ENCODE data around the gene HPF1. TPM values are rescaled to one million over a fixed set of nuclear protein-coding genes. Genes with fewer than 3 reads are reported as not detected.
"Not testable (repeated sequence)": the region's sequence is repeated elsewhere in the genome, so short reads cannot be mapped to it uniquely, and the experiment has no call there.

Gene HPF1
- total RNA-seq, 1 donor from 2014 or later, result 28.4 TPM

GRCh38 chr4:169756971-169757574, 671 bp downstream of the HPF1 start:
- Mint-ChIP-seq H3K4me3 (peak overlapping the region; percentile 78), H3K27me3 (ENCODE audit: low read depth) (peaks cover 2% of the 10 kb centered on the region)
- TF ChIP-seq, protein P1, sequence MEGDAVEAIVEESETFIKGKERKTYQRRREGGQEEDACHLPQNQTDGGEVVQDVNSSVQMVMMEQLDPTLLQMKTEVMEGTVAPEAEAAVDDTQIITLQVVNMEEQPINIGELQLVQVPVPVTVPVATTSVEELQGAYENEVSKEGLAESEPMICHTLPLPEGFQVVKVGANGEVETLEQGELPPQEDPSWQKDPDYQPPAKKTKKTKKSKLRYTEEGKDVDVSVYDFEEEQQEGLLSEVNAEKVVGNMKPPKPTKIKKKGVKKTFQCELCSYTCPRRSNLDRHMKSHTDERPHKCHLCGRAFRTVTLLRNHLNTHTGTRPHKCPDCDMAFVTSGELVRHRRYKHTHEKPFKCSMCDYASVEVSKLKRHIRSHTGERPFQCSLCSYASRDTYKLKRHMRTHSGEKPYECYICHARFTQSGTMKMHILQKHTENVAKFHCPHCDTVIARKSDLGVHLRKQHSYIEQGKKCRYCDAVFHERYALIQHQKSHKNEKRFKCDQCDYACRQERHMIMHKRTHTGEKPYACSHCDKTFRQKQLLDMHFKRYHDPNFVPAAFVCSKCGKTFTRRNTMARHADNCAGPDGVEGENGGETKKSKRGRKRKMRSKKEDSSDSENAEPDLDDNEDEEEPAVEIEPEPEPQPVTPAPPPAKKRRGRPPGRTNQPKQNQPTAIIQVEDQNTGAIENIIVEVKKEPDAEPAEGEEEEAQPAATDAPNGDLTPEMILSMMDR (IDR thresholded peaks at IDR 0.05; ENCODE audit: unreplicated experiment), result no peak

DNA sequence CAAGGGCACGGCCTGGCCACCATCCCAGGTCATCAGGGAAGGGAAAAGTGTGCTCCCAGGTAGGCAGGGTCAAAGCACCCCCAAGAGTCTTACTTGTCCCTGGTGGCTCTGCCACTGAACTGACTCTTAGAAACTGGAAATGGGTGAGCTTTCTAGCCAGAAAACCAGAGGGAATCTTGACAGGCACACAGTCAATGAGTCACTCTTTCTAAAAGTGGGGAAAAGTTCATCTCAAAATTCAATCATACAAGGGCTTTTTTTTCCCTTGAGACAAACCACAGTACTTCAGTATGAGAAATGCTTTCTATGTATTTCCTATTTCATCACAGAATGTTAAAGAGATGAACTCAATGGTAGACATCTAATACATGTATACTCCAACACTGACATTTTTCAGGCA, 12.5 kb downstream of the HPF1 start:
- Mint-ChIP-seq H3K27ac (no peak overlapping the region), H3K9me3 (no peaks in the 10 kb centered on the region), H3K27me3 (ENCODE audit: low read depth) (no peaks in the 10 kb centered on the region), H3K4me1 (peaks cover 3% of the 10 kb centered on the region), H3K36me3 (peaks cover 18% of the 10 kb centered on the region), H3K4me3 (no peak overlapping the region)
- TF ChIP-seq, protein P1 (IDR thresholded peaks at IDR 0.05; ENCODE audit: unreplicated experiment), result no peak
- DNase-seq (ENCODE audit: low spot score in 2 of 2, unreplicated experiment in 2 of 2), result no peak

More at GRCh38 chr4:169756971-169757574, 671 bp downstream of the HPF1 start:
- peaks cover 4% of the 10 kb centered on the region for H3K36me3 Mint-ChIP-seq
- DNase-seq (ENCODE audit: low spot score in 2 of 2, unreplicated experiment in 2 of 2), result no peak
- peaks cover 19% of the 10 kb centered on the region for H3K4me1 Mint-ChIP-seq
- H3K9me3 Mint-ChIP-seq, result no peaks in the 10 kb centered on the region
- peak overlapping the region; percentile 52 for H3K27ac Mint-ChIP-seq

DNA sequence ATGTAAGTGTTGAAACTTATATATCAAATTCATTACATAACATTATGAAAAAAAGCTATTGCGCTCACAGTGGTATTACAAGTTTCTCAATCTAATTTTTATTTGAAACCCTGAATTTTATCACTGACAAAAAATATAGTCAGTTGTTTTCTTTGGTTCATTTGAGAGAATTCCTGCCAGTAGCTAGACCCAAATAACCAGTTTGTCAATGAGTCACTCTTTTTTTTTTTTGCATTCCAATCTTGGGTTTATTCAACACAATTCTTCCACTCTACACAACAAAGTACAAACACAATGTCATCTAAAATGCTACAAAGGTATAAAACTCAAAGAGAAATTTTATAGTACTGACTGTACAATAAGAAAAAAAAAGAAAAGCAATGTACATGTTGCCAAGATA, 13.1 kb downstream of the HPF1 start:
- Mint-ChIP-seq H3K27me3 (ENCODE audit: low read depth) (no peaks in the 10 kb centered on the region), H3K4me1 (peaks cover 3% of the 10 kb centered on the region), H3K4me3 (no peak overlapping the region), H3K9me3 (no peaks in the 10 kb centered on the region), H3K27ac (no peak overlapping the region), H3K36me3 (peaks cover 18% of the 10 kb centered on the region)
- DNase-seq (ENCODE audit: low spot score in 2 of 2, unreplicated experiment in 2 of 2), result no peak
- TF ChIP-seq, protein P1 (IDR thresholded peaks at IDR 0.05; ENCODE audit: unreplicated experiment), result no peak

GRCh38 chr4:169741569-169741968, 16.2 kb downstream of the HPF1 start:
- TF ChIP-seq, protein P1 (IDR thresholded peaks at IDR 0.05; ENCODE audit: unreplicated experiment), result no peak
- Mint-ChIP-seq H3K4me1 (peaks cover 3% of the 10 kb centered on the region), H3K4me3 (no peak overlapping the region), H3K27me3 (ENCODE audit: low read depth) (no peaks in the 10 kb centered on the region), H3K36me3 (peaks cover 36% of the 10 kb centered on the region), H3K27ac (no peak overlapping the region), H3K9me3 (no peaks in the 10 kb centered on the region)
- no peak for DNase-seq (ENCODE audit: low spot score in 2 of 2, unreplicated experiment in 2 of 2)

DNA sequence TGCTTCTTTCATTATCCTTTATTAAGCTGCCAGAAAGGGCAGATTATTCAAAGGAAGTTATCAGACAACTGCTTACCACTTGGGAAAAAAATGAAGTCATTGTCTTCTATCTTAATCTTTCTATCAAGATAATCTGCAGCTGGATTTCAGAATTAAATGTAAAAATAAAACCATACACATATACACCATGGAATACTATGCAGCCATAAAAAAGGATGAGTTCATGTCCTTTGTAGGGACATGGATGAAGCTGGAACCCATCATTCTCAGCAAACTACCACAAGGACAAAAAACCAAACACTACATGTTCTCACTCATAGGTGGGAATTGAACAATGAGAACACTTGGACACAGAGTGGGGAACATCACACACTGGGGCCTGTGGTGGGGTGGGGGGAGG, 19.1 kb downstream of the HPF1 start:
- H3K27me3 Mint-ChIP-seq (ENCODE audit: low read depth); H3K9me3 Mint-ChIP-seq; H3K27ac Mint-ChIP-seq; H3K4me3 Mint-ChIP-seq; H3K4me1 Mint-ChIP-seq; DNase-seq (ENCODE audit: low spot score in 2 of 2, unreplicated experiment in 2 of 2): not testable (repeated sequence)
- H3K36me3 Mint-ChIP-seq, result peaks cover 40% of the 10 kb centered on the region

DNA sequence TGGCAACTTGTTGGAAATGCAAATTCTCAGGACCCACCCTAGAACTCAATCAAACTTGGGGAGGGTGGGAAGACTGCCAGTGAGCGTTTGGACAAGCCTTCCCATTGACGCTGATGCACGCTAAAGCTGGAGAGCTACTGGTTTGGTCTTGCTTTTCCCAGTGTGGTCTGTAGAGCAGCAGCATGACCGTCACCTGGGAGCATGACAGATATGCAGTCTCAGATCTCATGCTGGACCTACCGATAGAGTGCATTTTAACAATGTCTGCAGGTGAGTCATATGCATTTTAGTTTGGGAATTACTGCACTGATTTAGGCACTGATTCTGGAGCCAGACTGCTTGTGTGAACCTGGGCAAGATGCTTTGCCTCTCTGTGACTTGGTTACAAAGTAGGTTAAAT, 27.2 kb downstream of the HPF1 start:
- Mint-ChIP-seq H3K27ac (no peak overlapping the region), H3K4me3 (no peak overlapping the region), H3K4me1 (no peaks in the 10 kb centered on the region), H3K36me3 (peaks cover 17% of the 10 kb centered on the region), H3K9me3 (no peaks in the 10 kb centered on the region), H3K27me3 (ENCODE audit: low read depth) (no peaks in the 10 kb centered on the region)
- no peak for DNase-seq (ENCODE audit: low spot score in 2 of 2, unreplicated experiment in 2 of 2)
- TF ChIP-seq, protein P1 (IDR thresholded peaks at IDR 0.05; ENCODE audit: unreplicated experiment), result no peak

All from mesothelial cell of epicardium (in vitro differentiated cells).